Lower leg skin (tissue), 3 donors: ENCODE results near the gene C11orf16.

Experiments used
- CTCF ChIP-seq, 3 donors: fragments of 450-650 bp; IDR thresholded peaks; one replicate each; pipeline ENCODE4 v1.5.1; 2016; ENCODE audit warnings: antibody characterized with exemption in 3 of 3, mild to moderate bottlenecking in 3 of 3, moderate library complexity in 2 of 3
- POLR2A ChIP-seq, 2 donors: fragments of 450-650 bp; IDR thresholded peaks; one replicate each; pipeline ENCODE4 v1.6.1; 2016 to 2017; ENCODE audit warnings: antibody characterized with exemption in 2 of 2, mild to moderate bottlenecking in 1 of 2, moderate library complexity in 1 of 2

- TF ChIP-seq POLR2A (IDR thresholded peaks at IDR 0.05) (no peak), CTCF (IDR thresholded peaks at IDR 0.05) (no peak)
These were observed 47.7 kb upstream of the C11orf16 start for GRCh38 chr11:8980485-8980884.
